ENCODE measurements around the gene CYTH3. TPM values are rescaled to one million over a fixed set of nuclear protein-coding genes. Genes with fewer than 3 reads are reported as not detected.

CYTH3 gene
- total and polyA plus RNA-seq, 2 of the 8 experiments (the other 6 are each of a cell fraction or from before 2014, with no cell fraction given) = 10.3 to 11.9 TPM

DNA sequence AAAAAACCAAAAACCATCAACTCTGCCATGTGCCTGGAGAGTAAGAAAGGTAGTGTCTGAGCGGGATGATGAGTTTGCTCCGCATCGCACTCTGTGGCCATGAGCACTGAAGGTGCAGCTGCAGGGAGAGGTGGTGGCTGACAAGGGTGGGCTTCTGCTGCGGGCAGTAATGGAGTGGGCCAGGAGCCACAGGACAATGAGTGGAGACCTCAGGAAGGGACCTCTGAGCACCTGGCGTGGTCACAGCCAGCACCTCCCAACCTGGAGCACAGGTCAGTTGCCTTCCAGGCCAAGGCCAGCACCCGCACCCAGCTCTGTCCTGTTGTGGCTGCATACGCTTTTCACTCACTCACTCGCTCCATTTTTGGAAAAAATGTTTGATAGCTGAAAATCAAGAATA, 125.8 kb downstream of the CYTH3 start:
- H3K4me2 ChIP-seq (ENCODE audit: insufficient read depth in 1 of 2, low read depth in 2 of 2, low read length in 2 of 2) = no peak overlapping the region
- no peak overlapping the region for H2AK5ac ChIP-seq (ENCODE audit: low read depth, low read length)
- H3K36me3 ChIP-seq (ENCODE audit: control insufficient read depth in 2 of 4, insufficient read depth in 4 of 4, low read length in 3 of 4) = peaks cover 18 to 74% (median 55%) of the 10 kb centered on the region in 4 experiments
- H3K4ac ChIP-seq (replicated peaks; ENCODE audit: insufficient read length, low read depth, low read length) = no peak overlapping the region
- CTCF ChIA-PET (ENCODE audit: partially characterized antibody) = interaction anchor here (1.4 kb wide), 1 partner anchor 13 kb away, joined by 4 read pairs; no protein-coding TSS in a partner anchor
- no peak overlapping the region for H2BK120ac ChIP-seq (replicated peaks; ENCODE audit: low read depth, low read length)
- no peaks in the 10 kb centered on the region for H3K23me2 ChIP-seq (ENCODE audit: low read depth, low read length)
- H2BK5ac ChIP-seq (ENCODE audit: low read depth, low read length) = no peak overlapping the region
- no peak overlapping the region for H3K4me3 ChIP-seq (ENCODE audit: extremely low read depth in 1 of 4, insufficient read depth in 2 of 4, low read depth in 3 of 4, low read length in 4 of 4)
- H3K4me1 ChIP-seq (replicated peaks in 1 of 4; ENCODE audit: control insufficient read depth in 3 of 4, insufficient read depth in 4 of 4, low read length in 3 of 4) = no peaks in the 10 kb centered on the region
- H3K18ac ChIP-seq (ENCODE audit: extremely low read depth, low read length) = no peak overlapping the region
- no peak for FAIRE-seq
- peaks cover 0 to 4% of the 10 kb centered on the region in 2 experiments for H4K20me1 ChIP-seq (replicated peaks in 1 of 2; ENCODE audit: control insufficient read depth in 1 of 2, insufficient read depth in 2 of 2, low read length in 2 of 2)
- no peak overlapping the region for H3K27ac ChIP-seq (ENCODE audit: low read depth, low read length)
- H2BK12ac ChIP-seq (ENCODE audit: low read depth, low read length) = no peak overlapping the region
- H3K27me3 ChIP-seq (replicated peaks in 1 of 4; ENCODE audit: control insufficient read depth in 3 of 4, extremely low read depth in 1 of 4, insufficient read depth in 3 of 4, low read length in 3 of 4) = no peaks in the 10 kb centered on the region
- H2BK20ac ChIP-seq (ENCODE audit: low read length) = no peak overlapping the region
- H3K14ac ChIP-seq (ENCODE audit: insufficient read length) = no peak overlapping the region
- no peak for DNase-seq (ENCODE audit: low read depth in 1 of 2, low spot score in 2 of 2)
- no peaks in the 10 kb centered on the region for H3K79me2 ChIP-seq (ENCODE audit: control insufficient read depth in 1 of 2, insufficient read depth in 2 of 2, low read length in 2 of 2)
- POLR2A ChIA-PET (ENCODE audit: partially characterized antibody) = interaction anchor here (1.9 kb wide), 1 partner anchor 13 kb away, joined by 8 read pairs; no protein-coding TSS in a partner anchor
- 93% methylated on average over 8 of the region's 8 CpGs; no CpG with 5 or more reads in 1 of the 2 experiments for WGBS, 2 experiments (ENCODE audit: extremely low coverage in 1 of 2, insufficient coverage in 1 of 2, insufficient read length in 1 of 2, insufficient replicate concordance in 2 of 2, low coverage in 1 of 2, low lambda C conversion rate in 2 of 2, missing lambda C conversion rate in 1 of 2)
- no peak overlapping the region for H3K56ac ChIP-seq (replicated peaks; ENCODE audit: insufficient read length, low read depth, low read length)
- no peak overlapping the region for H2BK15ac ChIP-seq (ENCODE audit: low read length)
- H2AFZ ChIP-seq (ENCODE audit: low read length) = no peak overlapping the region
- H3K9ac ChIP-seq (replicated peaks in 1 of 4; ENCODE audit: extremely low read depth in 1 of 4, low read depth in 3 of 4, low read length in 3 of 4) = no peak overlapping the region
- H4K91ac ChIP-seq (replicated peaks; ENCODE audit: insufficient read length, low read length) = no peak overlapping the region
- no peaks in the 10 kb centered on the region; the same call in 1 of the 2 replicates for H3K79me1 ChIP-seq (ENCODE audit: low read depth, low read length)
- no peak overlapping the region for H3K23ac ChIP-seq (ENCODE audit: insufficient read length)
- no peak overlapping the region for H4K8ac ChIP-seq (ENCODE audit: extremely low read depth, insufficient read depth, low read length)
- H3K9me3 ChIP-seq (ENCODE audit: insufficient read depth in 2 of 2, low read depth in 1 of 2, low read length in 1 of 2) = no peaks in the 10 kb centered on the region
- no peak overlapping the region for H4K5ac ChIP-seq (ENCODE audit: insufficient read length, low read depth, low read length)
- TF ChIP-seq BCL11A (IDR thresholded peaks at IDR 0.05; ENCODE audit: low read depth in 2 of 2, low read length in 2 of 2) = no peak
- no peak for TF ChIP-seq MAFK (IDR thresholded peaks at IDR 0.05; ENCODE audit: low read depth, low read length)
- TF ChIP-seq TAF1 (IDR thresholded peaks at IDR 0.05; ENCODE audit: low read depth, low read length) = no peak
- TF ChIP-seq NRF1 (IDR thresholded peaks at IDR 0.05; ENCODE audit: low read depth, low read length) = no peak
- TF ChIP-seq, protein P1, sequence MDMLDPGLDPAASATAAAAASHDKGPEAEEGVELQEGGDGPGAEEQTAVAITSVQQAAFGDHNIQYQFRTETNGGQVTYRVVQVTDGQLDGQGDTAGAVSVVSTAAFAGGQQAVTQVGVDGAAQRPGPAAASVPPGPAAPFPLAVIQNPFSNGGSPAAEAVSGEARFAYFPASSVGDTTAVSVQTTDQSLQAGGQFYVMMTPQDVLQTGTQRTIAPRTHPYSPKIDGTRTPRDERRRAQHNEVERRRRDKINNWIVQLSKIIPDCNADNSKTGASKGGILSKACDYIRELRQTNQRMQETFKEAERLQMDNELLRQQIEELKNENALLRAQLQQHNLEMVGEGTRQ (IDR thresholded peaks at IDR 0.05; ENCODE audit: low read length) = no peak
- no peak for TF ChIP-seq TBP (IDR thresholded peaks at IDR 0.05; ENCODE audit: low read depth, low read length)
- TF ChIP-seq ZNF274 (IDR thresholded peaks at IDR 0.05; ENCODE audit: borderline replicate concordance, extremely low read depth, low read length) = no peak
- no peak for TF ChIP-seq SAP30 (IDR thresholded peaks at IDR 0.05; ENCODE audit: insufficient read depth, insufficient replicate concordance, low read length)
- no peak for TF ChIP-seq POLR2A (IDR thresholded peaks at IDR 0.05; ENCODE audit: control extremely low read depth in 1 of 2, low read depth in 2 of 2, low read length in 2 of 2)
- no peak for TF ChIP-seq SIX5 (IDR thresholded peaks at IDR 0.05; ENCODE audit: low read depth, low read length)
- TF ChIP-seq SIN3A (conservative IDR thresholded peaks at IDR 0.05 in 1 of 2, IDR thresholded peaks at IDR 0.05 in 1 of 2; ENCODE audit: low read depth in 1 of 2, low read length in 2 of 2) = no peak
- no peak for TF ChIP-seq CHD2 (IDR thresholded peaks at IDR 0.05; ENCODE audit: low read length)
- no peak for TF ChIP-seq FOSL1 (IDR thresholded peaks at IDR 0.05; ENCODE audit: insufficient read depth, low read depth, low read length)

Data from H1 (cell line).